Fibroblast of villous mesenchyme (primary cell): ENCODE results near the gene FGF14. TPM values are rescaled to one million over a fixed set of nuclear protein-coding genes. Genes with fewer than 3 reads are reported as not detected.

ENCODE experiments used
- DNase-seq: peaks from one replicate; pipeline ENCODE4 v3.0.0-alpha.2; 2010; ENCODE audit warnings: low read depth
- H3K4me3 ChIP-seq: 2 replicates; pipeline ENCODE4 v1.5.1; 2011; ENCODE audit warnings: low read depth, mild to moderate bottlenecking, low read length
- CTCF ChIP-seq: IDR thresholded peaks from 2 replicates; pipeline ENCODE4 v1.5.1; 2012; ENCODE audit warnings: low read depth, mild to moderate bottlenecking, low read length; ENCODE audit not compliant: insufficient read depth
- total RNA-seq: library from RNA; depleted of rRNA; stranded (reverse); fragments of >200 nt; gene quantifications from 2 replicates; pipeline ENCODE4 v1.2.3, GENCODE V29; 2012

FGF14 gene
- total RNA-seq, 1 donor: under 0.01 TPM

GRCh38 chr13:102374233-102374632, 27.6 kb downstream of the FGF14 start:
- TF ChIP-seq CTCF: no peak

GRCh38 chr13:102373221-102373620, 28.6 kb downstream of the FGF14 start:
- no peak overlapping the region for H3K4me3 ChIP-seq
- DNase-seq: no peak
- TF ChIP-seq CTCF: no peak

More at GRCh38 chr13:102374233-102374632, 27.6 kb downstream of the FGF14 start:
- DNase-seq: no peak
- H3K4me3 ChIP-seq: no peak overlapping the region

GRCh38 chr13:102369302-102369701, 32.5 kb downstream of the FGF14 start:
- TF ChIP-seq CTCF: no peak
- no peak overlapping the region for H3K4me3 ChIP-seq
- DNase-seq: peak; percentile 3

GRCh38 chr13:102367836-102368235, 34.0 kb downstream of the FGF14 start:
- no peak for TF ChIP-seq CTCF
- no peak overlapping the region for H3K4me3 ChIP-seq
- DNase-seq: no peak

- no peak for TF ChIP-seq CTCF
- DNase-seq: no peak
Measured at GRCh38 chr13:102361113-102361512, 40.7 kb downstream of the FGF14 start.

GRCh38 chr13:102359264-102359663, 42.6 kb downstream of the FGF14 start:
- no peak overlapping the region for H3K4me3 ChIP-seq
- no peak for TF ChIP-seq CTCF
- no peak for DNase-seq

More at GRCh38 chr13:102361113-102361512, 40.7 kb downstream of the FGF14 start:
- no peak overlapping the region for H3K4me3 ChIP-seq

- TF ChIP-seq CTCF: no peak
- peak; percentile 2 for DNase-seq
- no peak overlapping the region for H3K4me3 ChIP-seq
Measured at GRCh38 chr13:102355251-102355650, 46.6 kb downstream of the FGF14 start.
